ENCODE data around the gene UNKL.

Gene UNKL

GRCh38 chr16:1342526-1343427, 71.7 kb downstream of the UNKL start:
- in situ Hi-C loops (cut with MboI; ENCODE audit: low sequenced_read_pairs) = no loop called here

- in situ Hi-C loops (cut with MboI; ENCODE audit: low sequenced_read_pairs) = no loop called here
Measured at GRCh38 chr16:1341495-1342420, 72.7 kb downstream of the UNKL start.

GRCh38 chr16:1340730-1341494, 73.6 kb downstream of the UNKL start:
- in situ Hi-C loops (cut with MboI; ENCODE audit: low sequenced_read_pairs) = no loop called here

- in situ Hi-C loops (cut with MboI; ENCODE audit: low sequenced_read_pairs) = no loop called here
Measured at GRCh38 chr16:1338855-1339675, 75.4 kb downstream of the UNKL start.

GRCh38 chr16:1338119-1338730, 76.3 kb downstream of the UNKL start:
- in situ Hi-C loops (cut with MboI; ENCODE audit: low sequenced_read_pairs) = no loop called here

- in situ Hi-C loops (cut with MboI; ENCODE audit: low sequenced_read_pairs) = no loop called here
Measured at GRCh38 chr16:1337486-1337885, 77.0 kb downstream of the UNKL start.

- in situ Hi-C loops (cut with MboI; ENCODE audit: low sequenced_read_pairs) = no loop called here
Measured at GRCh38 chr16:1336619-1337018, 77.9 kb downstream of the UNKL start.

GRCh38 chr16:1335996-1336395, 78.5 kb downstream of the UNKL start:
- in situ Hi-C loops (cut with MboI; ENCODE audit: low sequenced_read_pairs) = no loop called here

- in situ Hi-C loops (cut with MboI; ENCODE audit: low sequenced_read_pairs) = no loop called here
Measured at GRCh38 chr16:1335211-1335971, 79.1 kb downstream of the UNKL start.

GRCh38 chr16:1334739-1335138, 79.8 kb downstream of the UNKL start:
- in situ Hi-C loops (cut with MboI; ENCODE audit: low sequenced_read_pairs) = no loop called here

- in situ Hi-C loops (cut with MboI; ENCODE audit: low sequenced_read_pairs) = no loop called here
Measured at GRCh38 chr16:1333854-1334700, 80.4 kb downstream of the UNKL start.

- in situ Hi-C loops (cut with MboI; ENCODE audit: low sequenced_read_pairs) = no loop called here
Measured at GRCh38 chr16:1333149-1333812, 81.2 kb downstream of the UNKL start, which contains the start of gene BAIAP3. Gene BAIAP3 (plus strand): TSS chr16:1333645. CDS start chr16:1338550, 4,905 bp downstream.

GRCh38 chr16:1332618-1333148, 81.8 kb downstream of the UNKL start:
- in situ Hi-C loops (cut with MboI; ENCODE audit: low sequenced_read_pairs) = no loop called here

- in situ Hi-C loops (cut with MboI; ENCODE audit: low sequenced_read_pairs) = no loop called here
Measured at GRCh38 chr16:1331712-1332617, 82.5 kb downstream of the UNKL start.

GRCh38 chr16:1330931-1331711, 83.4 kb downstream of the UNKL start:
- in situ Hi-C loops (cut with MboI; ENCODE audit: low sequenced_read_pairs) = no loop called here
